Stimulated activated CD8-positive, alpha-beta memory T cell treated with anti-CD3 and anti-CD28 coated beads, Interleukin-2, amount 100 ng/mL, for 48 hours (primary cell): Measurements from ENCODE around the gene SLC2A5.
"Not testable (repeated sequence)": the region's sequence is repeated elsewhere in the genome, so short reads cannot be mapped to it uniquely, and the experiment has no call there.

ENCODE experiments used
- DNase-seq, 2 donors: peaks; one replicate each; pipeline ENCODE4 v3.0.0-alpha.2; 2020; ENCODE audit warnings: low read depth in 2 of 2

Gene SLC2A5

DNA sequence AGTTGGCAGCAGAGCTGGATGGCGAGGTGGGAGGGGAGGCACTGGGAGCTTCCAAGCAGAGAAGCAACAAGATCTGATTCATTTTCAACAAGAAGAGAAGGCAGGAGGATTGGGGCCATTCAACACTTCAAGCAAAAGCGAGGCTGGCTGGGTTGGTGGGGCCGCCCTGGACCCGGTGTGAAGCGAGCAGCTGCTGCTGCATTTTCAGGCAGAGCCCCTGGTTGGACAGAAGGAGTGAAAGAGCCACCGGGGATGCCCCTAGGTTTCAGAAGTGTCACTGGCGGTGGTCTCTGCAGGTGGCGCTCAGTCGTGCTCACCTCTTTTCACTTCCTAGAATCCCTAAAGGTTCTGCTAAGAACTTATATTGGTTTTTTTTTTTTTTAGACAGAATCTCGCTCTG is 61.2 kb downstream of the SLC2A5 start:
- no peak for DNase-seq

DNA sequence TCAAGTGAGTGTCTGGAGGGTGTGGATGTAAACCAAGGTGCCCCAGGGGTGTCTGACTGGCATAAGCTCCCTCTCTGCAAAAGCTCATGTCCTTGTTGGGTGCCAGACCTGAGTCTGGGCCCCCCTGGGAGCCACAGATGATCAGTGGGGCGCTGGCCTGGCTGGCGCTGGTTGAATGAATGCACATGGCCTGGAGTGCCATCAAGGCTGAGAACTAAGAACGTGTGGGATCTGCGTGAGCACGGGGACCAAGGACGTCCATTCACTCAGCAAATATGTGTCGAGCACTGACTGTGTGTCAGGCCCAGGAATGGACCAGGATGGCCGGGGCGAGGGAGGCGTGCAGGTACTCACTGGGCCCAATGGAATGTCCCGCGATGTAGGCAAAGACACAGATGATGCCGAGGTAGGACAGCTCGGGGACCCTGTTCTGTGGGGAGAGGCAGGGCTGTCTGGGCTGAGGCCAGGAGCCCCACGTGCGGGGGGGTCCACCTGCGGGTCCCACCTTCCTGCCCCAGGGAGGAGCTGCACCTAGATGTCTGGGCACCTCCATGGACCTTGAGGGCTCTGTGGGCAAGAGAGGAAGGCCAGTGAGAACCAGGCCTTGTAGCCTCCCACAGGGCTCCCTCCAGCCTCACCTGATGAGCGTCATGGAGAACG is 62.3 kb downstream of the SLC2A5 start:
- no peak for DNase-seq

DNA sequence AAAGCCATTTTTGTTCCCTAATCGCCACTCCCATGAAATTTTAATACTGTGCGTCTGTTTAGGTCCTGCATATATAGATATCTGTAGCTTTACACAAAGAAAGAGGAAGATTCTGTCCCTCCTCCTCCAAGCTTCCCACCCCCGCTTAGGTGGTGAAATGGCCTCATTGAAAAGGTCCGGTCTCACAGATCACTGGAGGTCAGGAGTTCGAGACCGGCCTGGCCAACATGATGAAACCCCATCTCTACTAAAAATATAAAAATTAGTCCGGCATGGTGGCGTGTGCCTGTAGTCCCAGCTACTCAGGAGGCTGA is 64.1 kb downstream of the SLC2A5 start:
- no peak for DNase-seq

DNA sequence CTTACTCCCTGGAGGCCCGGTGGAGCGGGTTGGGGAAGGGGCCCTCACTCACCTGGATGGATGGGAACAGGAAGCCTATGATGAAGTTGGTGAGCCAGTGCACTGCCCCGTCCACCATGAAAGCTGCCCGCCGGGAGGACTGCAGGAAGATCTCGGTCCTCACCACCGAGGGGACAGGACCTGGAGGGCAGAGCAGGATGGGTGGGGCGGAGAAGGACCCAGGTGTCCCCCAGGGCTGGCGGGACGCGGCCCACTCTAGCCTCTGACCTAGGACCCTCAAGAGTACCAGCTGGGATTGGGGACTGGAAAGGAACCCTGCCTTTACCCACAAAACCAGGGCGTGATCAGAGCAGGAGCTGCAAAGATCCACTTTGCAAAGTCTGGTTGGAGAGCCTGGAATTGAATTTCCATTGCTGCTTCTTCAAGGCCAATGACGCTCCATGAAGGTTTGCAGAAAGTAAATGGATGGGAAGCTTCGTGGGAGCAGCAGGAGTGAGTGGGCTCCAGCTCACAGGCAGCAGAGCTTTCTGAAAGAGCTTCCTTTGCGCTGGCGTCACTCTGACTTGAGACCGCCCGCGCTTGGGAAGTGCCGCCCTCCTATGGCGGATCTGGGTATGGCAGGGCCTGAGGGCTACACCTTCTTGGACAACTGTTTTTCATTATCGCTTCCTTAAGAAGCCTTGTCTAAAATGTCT is 64.6 kb downstream of the SLC2A5 start:
- peak; percentile 77 to 84 for DNase-seq

DNA sequence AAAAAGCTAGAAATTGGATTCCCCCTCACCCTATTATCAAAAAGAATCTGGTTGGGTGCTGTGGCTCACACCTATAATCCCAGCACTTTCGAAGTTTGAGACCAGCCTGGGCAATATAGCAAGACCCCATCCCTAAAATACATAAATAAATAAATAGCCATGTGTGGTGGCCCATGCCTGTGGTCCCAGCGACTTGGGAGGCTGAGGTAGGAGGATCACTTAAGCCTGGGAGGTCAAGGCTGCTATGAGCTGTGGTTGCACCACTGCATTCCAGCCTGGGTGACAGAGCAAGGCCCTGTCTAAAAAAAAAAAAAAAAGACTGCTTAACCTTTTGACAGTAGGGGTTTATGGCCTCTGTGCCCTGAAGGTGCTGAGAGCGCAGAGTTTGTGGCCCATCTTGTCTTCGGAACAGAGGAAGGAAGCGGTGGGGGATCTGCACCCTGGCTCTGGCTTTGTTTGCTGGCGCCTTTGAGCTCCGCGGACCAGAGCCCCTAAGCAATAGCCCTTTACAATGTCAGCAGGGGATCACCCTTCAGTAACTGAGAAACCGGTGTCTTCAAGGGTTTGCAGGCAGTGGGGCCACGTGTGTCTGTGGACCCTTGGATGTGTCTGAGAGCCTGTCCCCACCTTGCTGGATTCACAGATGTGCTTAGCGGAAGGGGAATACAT is 65.3 kb downstream of the SLC2A5 start:
- DNase-seq: no peak

DNA sequence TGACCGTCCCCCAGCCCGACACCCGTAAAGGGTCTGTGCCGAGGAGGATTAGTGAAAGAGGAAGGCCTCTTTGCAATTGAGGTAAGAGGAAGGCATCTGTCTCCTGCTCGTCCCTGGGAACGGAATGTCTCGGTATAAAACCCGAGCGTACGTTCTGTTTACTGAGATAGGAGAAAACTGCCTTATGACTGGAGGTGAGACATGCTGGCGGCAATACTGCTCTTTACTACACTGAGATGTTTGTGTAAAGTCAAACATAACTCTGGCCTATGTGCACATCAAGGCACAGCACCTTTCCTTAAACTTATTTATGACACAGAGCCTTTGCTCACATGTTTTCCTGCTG is 67.2 kb downstream of the SLC2A5 start:
- DNase-seq: not testable (repeated sequence)

DNA sequence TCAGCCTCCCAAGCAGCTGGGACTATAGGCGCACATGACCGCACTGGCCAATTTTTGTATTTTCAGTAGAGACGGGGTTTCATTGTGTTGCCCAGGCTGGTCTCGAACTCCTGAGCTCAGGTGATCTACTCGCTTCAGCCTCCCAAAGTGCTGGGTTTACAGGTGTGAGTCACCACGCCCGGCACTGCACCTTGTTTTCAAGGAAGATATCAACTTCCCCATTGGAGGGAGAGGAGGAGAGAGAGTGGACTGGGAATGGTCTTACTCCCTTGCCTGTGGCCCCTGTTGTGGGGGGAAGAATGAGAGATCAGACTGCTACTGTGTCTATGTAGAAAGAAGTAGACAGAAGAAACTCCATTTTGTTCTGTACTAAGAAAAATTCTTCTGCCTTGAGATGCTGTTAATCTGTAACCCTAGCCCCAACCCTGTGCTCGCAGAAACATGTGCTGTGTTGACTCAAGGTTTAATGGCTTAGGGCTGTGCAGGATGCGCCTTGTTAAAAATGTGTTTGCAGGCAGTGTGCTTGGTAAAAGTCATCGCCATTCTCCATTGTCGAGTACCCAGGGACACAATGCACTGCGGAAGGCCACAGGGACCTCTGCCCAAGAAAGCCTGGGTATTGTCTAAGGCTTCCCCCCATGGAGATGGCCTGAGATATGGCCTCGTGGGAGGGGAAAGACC is 67.8 kb downstream of the SLC2A5 start:
- not testable (repeated sequence) for DNase-seq

DNA sequence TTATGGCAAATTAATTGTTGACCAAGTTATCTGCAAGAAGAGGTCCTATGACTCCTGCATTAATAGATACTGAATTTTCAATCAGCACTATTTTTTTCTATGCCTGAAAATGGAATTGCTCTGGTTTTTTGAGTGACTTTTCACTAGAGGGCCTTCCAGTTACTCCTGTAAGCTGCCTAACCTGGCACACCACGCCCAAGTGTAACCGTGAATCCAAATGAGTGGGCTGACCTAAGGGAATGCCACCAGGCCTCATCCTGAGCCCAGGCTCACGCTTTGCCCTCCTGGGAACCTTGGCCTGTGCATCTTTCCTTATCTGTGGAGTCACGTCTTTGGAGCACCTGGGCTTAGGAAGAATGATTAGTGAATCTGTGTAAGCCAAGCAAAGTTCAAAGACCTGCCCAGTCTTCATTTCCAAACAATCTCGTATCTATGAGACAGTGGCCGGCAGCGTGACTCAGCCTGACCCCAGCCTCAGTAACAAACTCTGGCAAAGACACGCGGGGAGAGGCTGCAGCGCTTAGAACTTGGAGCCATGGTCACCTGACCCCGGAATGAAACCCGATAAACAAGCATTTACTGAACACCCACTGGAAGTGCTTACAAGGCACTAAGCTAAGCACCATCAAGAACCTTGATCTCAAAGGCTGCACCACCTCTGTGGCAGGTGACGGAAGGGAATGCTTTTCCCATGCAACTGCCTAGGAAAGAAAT is 75.3 kb downstream of the SLC2A5 start:
- not testable (repeated sequence) for DNase-seq

DNA sequence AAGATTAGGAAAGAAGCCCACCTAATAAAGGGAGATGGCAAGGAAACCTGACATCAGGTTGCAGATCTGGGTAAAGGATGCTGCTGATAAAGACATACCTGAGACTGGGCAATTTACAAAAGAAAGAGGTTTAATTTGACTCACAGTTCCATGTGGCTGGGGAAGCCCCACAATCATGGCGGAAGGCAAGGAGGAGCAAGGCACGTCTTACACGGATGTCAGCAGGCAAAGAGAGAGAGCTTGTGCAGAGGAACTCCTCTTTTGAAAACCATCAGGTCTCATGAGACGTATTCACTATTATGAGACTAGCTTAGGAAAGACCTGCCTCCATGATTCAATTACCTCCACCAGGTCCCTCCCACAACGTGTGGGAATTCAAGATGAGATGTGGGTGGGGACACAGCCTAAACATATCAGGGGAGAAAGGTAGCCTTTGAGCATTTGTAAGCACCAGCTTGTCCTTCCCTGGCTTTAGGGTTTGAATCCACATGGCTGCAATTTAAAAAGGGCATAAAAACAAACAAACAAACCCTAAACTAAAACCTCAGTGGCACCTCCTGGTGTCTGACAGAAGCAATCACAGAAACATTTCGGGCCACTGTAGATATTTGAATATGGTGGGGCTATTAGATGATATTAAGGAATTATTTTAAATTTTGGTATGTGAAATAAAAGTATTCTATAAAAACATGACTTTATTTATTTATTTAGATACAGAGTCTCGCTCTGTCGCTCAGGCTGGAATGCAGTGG is 76.3 kb downstream of the SLC2A5 start:
- no peak for DNase-seq

DNA sequence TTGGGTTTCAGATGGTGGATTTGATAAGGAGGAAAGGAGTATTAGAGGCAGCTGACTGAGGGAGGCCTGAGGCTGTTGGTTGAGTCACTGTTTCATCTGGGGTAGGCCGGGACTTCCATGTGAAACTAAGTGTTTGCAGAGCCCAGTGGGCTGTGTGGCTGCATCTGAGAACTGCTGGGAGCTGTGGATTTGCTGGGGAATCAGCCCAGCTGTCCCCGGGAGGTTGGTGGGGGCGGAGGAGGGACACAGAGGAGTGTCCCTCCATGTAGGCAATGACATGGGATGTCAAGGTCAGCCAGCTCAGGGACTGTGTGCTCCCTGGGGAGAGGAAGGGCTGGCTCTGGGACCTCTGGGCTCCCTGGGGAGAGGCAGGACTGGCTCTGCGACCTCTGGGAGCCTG is 79.6 kb downstream of the SLC2A5 start:
- DNase-seq: no peak

DNA sequence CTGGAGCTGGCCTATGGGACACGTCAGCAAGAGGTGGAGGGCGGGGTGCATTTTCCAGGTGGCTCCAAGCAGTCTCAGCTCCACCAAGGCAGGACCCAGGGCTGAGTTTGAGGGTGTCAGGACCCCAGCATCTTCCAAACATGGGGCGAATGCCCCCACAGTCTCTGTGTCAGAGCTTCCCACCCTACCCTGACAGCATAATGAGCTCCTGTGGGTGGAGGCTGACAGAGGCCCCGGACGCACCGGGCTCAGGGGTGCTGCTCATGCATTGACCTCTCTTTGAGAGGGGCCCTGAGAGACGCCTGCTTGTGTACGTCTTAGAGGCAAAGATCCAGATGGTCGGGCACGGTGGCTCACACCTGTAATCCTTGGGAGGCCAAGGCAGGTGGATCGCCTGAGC is 80.4 kb downstream of the SLC2A5 start:
- DNase-seq: no peak

DNA sequence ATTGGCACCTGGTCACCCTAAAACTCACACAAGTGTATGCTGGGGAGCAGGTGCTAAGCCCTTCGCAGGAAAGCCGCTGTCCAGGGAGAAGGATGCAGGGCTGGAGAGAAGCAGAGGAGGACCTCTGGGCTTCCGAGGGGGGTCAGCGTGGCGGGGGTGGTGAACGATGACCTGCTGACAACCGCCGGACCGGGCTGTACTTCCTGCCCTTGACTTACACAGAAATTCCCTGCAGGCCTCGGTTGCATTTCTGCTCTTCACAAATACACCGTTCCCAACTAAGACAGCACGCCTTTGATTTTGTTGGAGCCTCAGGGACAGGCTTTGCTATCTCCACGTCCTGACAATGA is 80.8 kb downstream of the SLC2A5 start:
- no peak for DNase-seq

DNA sequence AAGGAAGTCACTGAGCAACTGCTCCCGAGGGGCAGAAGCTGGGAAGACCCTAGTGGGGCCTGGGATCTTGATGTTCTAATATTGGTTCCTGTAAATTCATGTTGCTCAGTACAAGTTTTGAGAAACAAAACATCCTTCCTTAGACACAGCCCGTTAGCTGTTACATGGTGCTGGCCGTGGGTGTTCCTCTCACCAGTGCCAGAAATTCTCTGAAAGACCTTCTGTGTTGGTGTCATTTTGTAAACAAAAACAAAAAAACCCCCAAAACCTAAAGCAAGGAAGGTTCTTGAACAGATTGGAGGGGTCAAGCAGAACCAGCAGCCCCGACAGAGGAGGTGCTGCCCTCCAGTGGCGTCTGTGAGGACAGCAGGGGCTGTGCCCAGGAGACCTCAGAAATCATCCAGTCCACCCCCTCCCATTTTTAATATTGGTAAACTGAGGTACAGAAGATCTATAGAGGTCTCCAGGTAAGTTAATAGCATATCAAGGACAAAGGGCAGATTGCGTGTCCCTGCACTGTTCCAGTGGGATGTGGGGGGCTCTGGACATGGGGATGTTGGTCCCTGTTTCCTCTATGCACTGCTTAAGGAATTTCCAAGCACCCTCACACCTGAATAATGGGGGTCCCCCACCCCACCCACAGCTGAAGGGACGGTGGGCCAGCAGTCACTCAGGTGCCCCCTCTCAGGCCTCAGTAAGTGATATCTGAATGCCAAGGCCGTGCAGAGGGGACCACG is 81.4 kb downstream of the SLC2A5 start:
- peak; percentile 65 to 67 for DNase-seq

DNA sequence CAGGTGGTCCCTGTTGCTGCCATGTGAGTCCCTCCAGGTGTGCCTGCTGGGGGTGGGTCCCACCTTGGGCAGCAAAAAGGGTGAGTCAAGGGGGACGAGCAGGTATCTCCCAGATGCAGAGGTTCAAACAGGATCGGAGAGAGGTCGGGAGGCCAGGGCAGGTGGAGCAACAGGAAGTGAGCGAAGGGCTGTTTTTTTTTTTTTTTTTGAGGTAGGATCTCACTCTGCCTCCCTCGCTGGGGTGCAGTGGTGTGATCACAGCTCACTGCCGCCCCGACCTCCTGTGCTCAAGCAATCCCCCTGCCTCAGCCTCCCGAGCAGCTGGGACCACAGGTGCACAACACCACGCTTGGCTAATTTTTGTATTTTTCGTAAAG is 82.6 kb downstream of the SLC2A5 start:
- no peak for DNase-seq

DNA sequence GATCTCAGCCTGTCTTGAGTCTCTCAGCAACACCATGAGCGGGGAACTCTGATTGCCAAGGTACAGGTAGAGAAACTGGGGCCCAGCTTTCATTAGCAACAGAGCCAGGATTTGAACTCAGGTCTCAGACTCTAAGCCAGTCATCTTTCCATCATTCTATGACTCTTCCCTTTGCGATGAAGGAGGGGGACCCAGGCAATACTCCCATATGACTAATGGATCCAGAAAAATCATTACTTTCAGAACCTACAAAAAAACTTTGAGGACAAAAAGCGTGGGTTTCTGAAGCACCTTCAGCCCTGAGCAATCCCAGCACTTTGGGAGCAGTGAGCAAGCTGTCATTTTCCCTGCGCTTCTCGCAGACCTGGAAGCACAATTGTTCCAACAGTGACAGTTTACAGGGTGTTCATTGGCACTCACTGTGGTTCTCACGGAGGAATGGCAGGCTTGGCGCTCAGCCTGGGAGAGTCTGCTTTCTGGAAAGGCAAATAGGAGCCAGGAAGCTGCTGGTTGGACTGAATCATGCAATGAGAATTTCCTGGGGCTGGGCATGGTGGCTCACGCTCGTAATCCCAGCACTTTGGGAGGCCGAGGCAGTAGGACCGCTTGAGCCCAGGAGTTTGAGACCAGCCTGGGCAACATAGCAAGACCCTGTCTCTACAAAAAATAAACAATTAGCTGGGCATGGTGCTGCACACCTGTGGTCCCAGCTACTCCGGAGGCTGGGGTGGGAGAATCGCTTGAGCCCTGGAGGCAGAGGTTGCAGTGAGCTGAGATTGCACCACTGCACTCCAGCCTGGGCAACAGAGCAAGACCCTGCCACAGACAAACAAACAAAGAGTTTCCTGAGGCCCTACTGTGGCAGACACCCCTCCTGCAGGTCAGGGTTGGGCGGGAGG is 83.3 kb downstream of the SLC2A5 start:
- no peak for DNase-seq
